ENCODE data around the gene RPS21. TPM values are rescaled to one million over a fixed set of nuclear protein-coding genes. Genes with fewer than 3 reads are reported as not detected.

The RPS21 gene
- total and polyA plus RNA-seq, 9 of the 15 experiments (the other 6 are each of a cell fraction or from before 2014, with no cell fraction given), result 1,380 to 5,647 (median 3,091) TPM

GRCh38 chr20:62382306-62383198 lies 4.4 kb upstream of the RPS21 start (continued):
- TF ChIP-seq CBX8 (IDR thresholded peaks at IDR 0.05; ENCODE audit: borderline replicate concordance, extremely low read depth, low read depth, low read length, poor library complexity, severe bottlenecking) (no peak), ZBTB26 (CRISPR knock-in tag; IDR thresholded peaks at IDR 0.05) (no peak), E2F3 (CRISPR knock-in tag; IDR thresholded peaks at IDR 0.05) (no peak), ZNF165 (CRISPR knock-in tag; IDR thresholded peaks at IDR 0.05; ENCODE audit: borderline replicate concordance) (no peak), E2F6 (IDR thresholded peaks at IDR 0.05; ENCODE audit: borderline replicate concordance in 1 of 2, extremely low read depth in 1 of 2, insufficient read depth in 1 of 2, insufficient read length in 1 of 2, low read depth in 1 of 2, low read length in 1 of 2, poor library complexity in 1 of 2, severe bottlenecking in 1 of 2) (peak in 1 of 2 experiments; percentile 65), SMAD2 (IDR thresholded peaks at IDR 0.05; ENCODE audit: low read depth, low read length) (no peak), ZNF280A (IDR thresholded peaks at IDR 0.05; ENCODE audit: low read depth, partially characterized antibody) (no peak)
- TF ChIP-seq, protein P1, sequence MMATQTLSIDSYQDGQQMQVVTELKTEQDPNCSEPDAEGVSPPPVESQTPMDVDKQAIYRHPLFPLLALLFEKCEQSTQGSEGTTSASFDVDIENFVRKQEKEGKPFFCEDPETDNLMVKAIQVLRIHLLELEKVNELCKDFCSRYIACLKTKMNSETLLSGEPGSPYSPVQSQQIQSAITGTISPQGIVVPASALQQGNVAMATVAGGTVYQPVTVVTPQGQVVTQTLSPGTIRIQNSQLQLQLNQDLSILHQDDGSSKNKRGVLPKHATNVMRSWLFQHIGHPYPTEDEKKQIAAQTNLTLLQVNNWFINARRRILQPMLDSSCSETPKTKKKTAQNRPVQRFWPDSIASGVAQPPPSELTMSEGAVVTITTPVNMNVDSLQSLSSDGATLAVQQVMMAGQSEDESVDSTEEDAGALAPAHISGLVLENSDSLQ (IDR thresholded peaks at IDR 0.05), result 0 out of 2 replicates have a peak, but pooled peaks have one; percentile 12
- TF ChIP-seq, protein P2, sequence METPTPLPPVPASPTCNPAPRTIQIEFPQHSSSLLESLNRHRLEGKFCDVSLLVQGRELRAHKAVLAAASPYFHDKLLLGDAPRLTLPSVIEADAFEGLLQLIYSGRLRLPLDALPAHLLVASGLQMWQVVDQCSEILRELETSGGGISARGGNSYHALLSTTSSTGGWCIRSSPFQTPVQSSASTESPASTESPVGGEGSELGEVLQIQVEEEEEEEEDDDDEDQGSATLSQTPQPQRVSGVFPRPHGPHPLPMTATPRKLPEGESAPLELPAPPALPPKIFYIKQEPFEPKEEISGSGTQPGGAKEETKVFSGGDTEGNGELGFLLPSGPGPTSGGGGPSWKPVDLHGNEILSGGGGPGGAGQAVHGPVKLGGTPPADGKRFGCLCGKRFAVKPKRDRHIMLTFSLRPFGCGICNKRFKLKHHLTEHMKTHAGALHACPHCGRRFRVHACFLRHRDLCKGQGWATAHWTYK (CRISPR knock-in tag; IDR thresholded peaks at IDR 0.05), result no peak
- TF ChIP-seq, protein P3, sequence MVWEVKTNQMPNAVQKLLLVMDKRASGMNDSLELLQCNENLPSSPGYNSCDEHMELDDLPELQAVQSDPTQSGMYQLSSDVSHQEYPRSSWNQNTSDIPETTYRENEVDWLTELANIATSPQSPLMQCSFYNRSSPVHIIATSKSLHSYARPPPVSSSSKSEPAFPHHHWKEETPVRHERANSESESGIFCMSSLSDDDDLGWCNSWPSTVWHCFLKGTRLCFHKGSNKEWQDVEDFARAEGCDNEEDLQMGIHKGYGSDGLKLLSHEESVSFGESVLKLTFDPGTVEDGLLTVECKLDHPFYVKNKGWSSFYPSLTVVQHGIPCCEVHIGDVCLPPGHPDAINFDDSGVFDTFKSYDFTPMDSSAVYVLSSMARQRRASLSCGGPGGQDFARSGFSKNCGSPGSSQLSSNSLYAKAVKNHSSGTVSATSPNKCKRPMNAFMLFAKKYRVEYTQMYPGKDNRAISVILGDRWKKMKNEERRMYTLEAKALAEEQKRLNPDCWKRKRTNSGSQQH (CRISPR knock-in tag; IDR thresholded peaks at IDR 0.05), result no peak
